Natural killer cell (primary cell): ENCODE data around the gene MAP1LC3B2. TPM values are rescaled to one million over a fixed set of nuclear protein-coding genes. Genes with fewer than 3 reads are reported as not detected.

Experiments used
- ATAC-seq, 3 donors: fragments of 150-1000 bp in 2 of 3; fragments of 200-7000 bp in 1 of 3; cut with Tn5 transposase; 1 replicate in 1 of 3; 2 replicates in 2 of 3; pipeline ENCODE4 v1.10.0; 2021; ENCODE audit warnings: mild to moderate bottlenecking in 2 of 3, moderate library complexity in 2 of 3
- DNase-seq, 2 donors: peaks; one replicate each; pipeline versions ENCODE4 v3.0.0 to v3.0.0-alpha.2; 2013 to 2021; ENCODE audit warnings: mixed read lengths in 1 of 2
- H3K27ac ChIP-seq: one replicate; pipeline ENCODE4 v1.5.1; 2013; ENCODE audit warnings: mild to moderate bottlenecking, low read length
- H3K27me3 ChIP-seq: one replicate; pipeline ENCODE4 v1.6.1; 2013; ENCODE audit warnings: low read length; ENCODE audit not compliant: control insufficient read depth, insufficient read depth
- H3K36me3 ChIP-seq: one replicate; pipeline ENCODE4 v1.6.1; 2013; ENCODE audit warnings: low read length; ENCODE audit not compliant: control insufficient read depth, insufficient read depth
- H3K4me1 ChIP-seq: one replicate; pipeline ENCODE4 v1.6.1; 2013; ENCODE audit warnings: low read length; ENCODE audit not compliant: control insufficient read depth, insufficient read depth
- H3K4me3 ChIP-seq: one replicate; pipeline ENCODE4 v1.5.1; 2013; ENCODE audit warnings: low read length
- H3K9me3 ChIP-seq: one replicate; pipeline ENCODE4 v1.6.1; 2013; ENCODE audit warnings: low read length; ENCODE audit not compliant: control insufficient read depth, insufficient read depth
- H3K27ac Mint-ChIP-seq, 2 donors: one replicate each; pipeline ENCODE4 v1.8.0; 2022; ENCODE audit warnings: mild to moderate bottlenecking in 2 of 2, mixed read lengths in 2 of 2, moderate library complexity in 1 of 2
- H3K27me3 Mint-ChIP-seq, 2 donors: one replicate each; pipeline ENCODE4 v1.8.0; 2022; ENCODE audit warnings: low read depth in 2 of 2, mixed read lengths in 2 of 2
- H3K36me3 Mint-ChIP-seq: one replicate; pipeline ENCODE4 v1.8.0; 2022; ENCODE audit warnings: mixed read lengths
- H3K4me1 Mint-ChIP-seq, 2 donors: one replicate each; pipeline ENCODE4 v1.8.0; 2022; ENCODE audit warnings: mixed read lengths in 2 of 2
- H3K4me3 Mint-ChIP-seq: one replicate; pipeline ENCODE4 v1.8.0; 2022; ENCODE audit warnings: mild to moderate bottlenecking, moderate library complexity, mixed read lengths
- H3K9me3 Mint-ChIP-seq, 2 donors: one replicate each; pipeline ENCODE4 v1.8.0; 2022; ENCODE audit warnings: mixed read lengths in 2 of 2
- CTCF ChIP-seq: fragments of 200-600 bp; IDR thresholded peaks from one replicate; pipeline ENCODE4 v1.8.0; 2022; ENCODE audit warnings: antibody characterized with exemption
- WGBS: methylation state at CpG from one replicate; pipeline ENCODE4 v1.1.7; 2013; ENCODE audit warnings: missing lambda C conversion rate; ENCODE audit not compliant: insufficient coverage; 5-methylcytosine and 5-hydroxymethylcytosine counted together
- intact Hi-C: fragments of 100-400 bp; cut with micrococcal nuclease; formaldehyde crosslinking; loops from one replicate; pipeline ENCODE4 v1.14.2; 2022
- total RNA-seq, 4 donors: library from RNA; stranded (reverse); fragments of 120-200 nt in 1 of 4; gene quantifications; one replicate each; pipeline versions ENCODE4 v1.2.3 to v1.2.4, GENCODE V29; 2013 to 2022

The MAP1LC3B2 gene
- 1 to 10 TPM; 1.5 to 3.7 (median 3.3) TPM for total RNA-seq
- total RNA-seq (2013) = 0.68 TPM

- intact Hi-C loops = no loop called here
- Mint-ChIP-seq H3K4me3 (peak within 1 kb of the TSS; percentile 83), H3K27me3 (peaks cover 11 to 19% of the 10 kb centered on the region in 2 donors), H3K9me3 (peaks cover 0 to 4% of the 10 kb centered on the region in 2 donors), H3K4me1 (peaks cover 22 to 28% of the 10 kb centered on the region in 2 donors), H3K36me3 (peaks cover 10% of the 10 kb centered on the region), H3K27ac (peak within 1 kb of the TSS; percentile 76 to 89)
- H3K4me3 ChIP-seq = peak within 1 kb of the TSS; percentile 16
- DNase-seq = peak; percentile 55 to 90
- H3K4me1 ChIP-seq = peaks cover 38% of the 10 kb centered on the region
- peak within 1 kb of the TSS; percentile 81 for H3K27ac ChIP-seq
- H3K36me3 ChIP-seq = no peaks in the 10 kb centered on the region
- WGBS = 2% methylated on average over 19 of the region's 19 CpGs
- H3K9me3 ChIP-seq = no peaks in the 10 kb centered on the region
- no peak for TF ChIP-seq CTCF
- peak; percentile 76 to 90 (median 88) for ATAC-seq
- H3K27me3 ChIP-seq = no peaks in the 10 kb centered on the region
These were observed at the start of gene MAP1LC3B2 for GRCh38 chr12:116559162-116559935. Gene MAP1LC3B2 (plus strand): TSS chr12:116559381. CDS start chr12:116575943, 16,562 bp downstream.

GRCh38 chr12:116513944-116514343 lies 45.2 kb upstream of the MAP1LC3B2 start:
- H3K36me3 Mint-ChIP-seq = no peaks in the 10 kb centered on the region
- H3K4me1 ChIP-seq = no peaks in the 10 kb centered on the region
- ATAC-seq (no peak), DNase-seq (no peak)
- H3K9me3 ChIP-seq = no peaks in the 10 kb centered on the region
- H3K4me1 Mint-ChIP-seq = peaks cover 0 to under 1% of the 10 kb centered on the region in 2 donors
- peaks cover 0 to 1% of the 10 kb centered on the region in 2 donors for H3K27me3 Mint-ChIP-seq
- no peak overlapping the region for H3K4me3 Mint-ChIP-seq
- WGBS = 85% methylated on average over 8 of the region's 8 CpGs
- no peak for TF ChIP-seq CTCF
- no peak overlapping the region for H3K27ac ChIP-seq
- no peak overlapping the region for H3K27ac Mint-ChIP-seq
- H3K9me3 Mint-ChIP-seq = no peaks in the 10 kb centered on the region
- H3K27me3 ChIP-seq = no peaks in the 10 kb centered on the region
- H3K36me3 ChIP-seq = no peaks in the 10 kb centered on the region
- H3K4me3 ChIP-seq = no peak overlapping the region
- intact Hi-C loops = no loop called here

GRCh38 chr12:116515684-116516083 lies 43.5 kb upstream of the MAP1LC3B2 start:
- Histone ChIP-seq H3K4me1 (no peaks in the 10 kb centered on the region), H3K27me3 (no peaks in the 10 kb centered on the region), H3K27ac (no peak overlapping the region), H3K36me3 (no peaks in the 10 kb centered on the region), H3K4me3 (no peak overlapping the region), H3K9me3 (no peaks in the 10 kb centered on the region)
- intact Hi-C loops = no loop called here
- Mint-ChIP-seq H3K4me3 (no peak overlapping the region), H3K36me3 (no peaks in the 10 kb centered on the region), H3K4me1 (no peaks in the 10 kb centered on the region), H3K27me3 (peaks cover 2 to 6% of the 10 kb centered on the region in 2 donors), H3K27ac (no peak overlapping the region), H3K9me3 (no peaks in the 10 kb centered on the region)
- DNase-seq (no peak), ATAC-seq (no peak)
- 84% methylated on average over 4 of the region's 4 CpGs for WGBS
- no peak for TF ChIP-seq CTCF
